Psoas muscle (tissue), 8 donors: ENCODE results near the gene TXNDC11. TPM values are rescaled to one million over a fixed set of nuclear protein-coding genes. Genes with fewer than 3 reads are reported as not detected.
A peak's percentile ranks its signal among the peaks of the same experiment; 100 is the strongest.

ENCODE experiments used
- ATAC-seq, 4 donors: fragments of 200-7000 bp; cut with Tn5 transposase; one replicate each; pipeline ENCODE4 v1.9.1; 2020; ENCODE audit warnings: moderate library complexity in 3 of 4, mild to moderate bottlenecking in 2 of 4
- DNase-seq, 2 donors: peaks; one replicate each; pipeline ENCODE4 v3.0.0-alpha.2; 2020
- H3K27ac ChIP-seq: fragments of 200-600 bp; one replicate; pipeline ENCODE4 v1.8.0; 2022
- H3K27me3 ChIP-seq, 3 donors: fragments of 200-600 bp in 1 of 3; one replicate each; pipeline versions ENCODE4 v1.6.1 to v1.8.0; 2013 to 2022; ENCODE audit warnings: low read length in 2 of 3, mild to moderate bottlenecking in 2 of 3, moderate library complexity in 1 of 3; ENCODE audit not compliant: insufficient read depth in 3 of 3
- H3K36me3 ChIP-seq, 2 donors: fragments of 200-600 bp in 1 of 2; one replicate each; pipeline versions ENCODE4 v1.6.1 to v1.8.0; 2013 to 2022; ENCODE audit warnings: low read depth in 1 of 2, mild to moderate bottlenecking in 1 of 2, moderate library complexity in 1 of 2; ENCODE audit not compliant: insufficient read depth in 1 of 2
- H3K4me1 ChIP-seq: fragments of 200-600 bp; one replicate; pipeline ENCODE4 v1.8.0; 2022
- H3K4me3 ChIP-seq: fragments of 200-600 bp; one replicate; pipeline ENCODE4 v1.8.0; 2022; ENCODE audit warnings: mild to moderate bottlenecking
- H3K9me3 ChIP-seq: fragments of 200-600 bp; one replicate; pipeline ENCODE4 v1.8.0; 2022
- WGBS, 3 donors: extraction: QIAGEN DNeasy Blood & Tissue Kit; methylation state at CpG; one replicate each; pipeline versions ENCODE4 v1.1.6 to v1.1.7; 2013; 5-methylcytosine and 5-hydroxymethylcytosine counted together
- intact Hi-C, 2 donors: fragments of 100-400 bp; cut with DNase I; formaldehyde crosslinking; loops; one replicate each; pipeline versions ENCODE4 v1.11.0 to v1.14.2; 2022
- polyA plus RNA-seq, 3 donors: library from polyadenylated mRNA; stranded (reverse); fragments of 200-250 nt; gene quantifications; one replicate each; pipeline ENCODE4 v1.2.3, GENCODE V29; 2013
- total RNA-seq, 4 donors: library from RNA; stranded (reverse); fragmentation: NEBNext Ultra II Directional in 2 of 4; extraction: Animal tissue kit (Norgen Biotek cat#: 25700) in 2 of 4; gene quantifications; one replicate each; pipeline versions ENCODE4 v1.2.1 to v1.2.4, GENCODE V29; 2021 to 2023
- TF ChIP-seq, protein P1 (sequence below): fragments of 200-600 bp; IDR thresholded peaks from one replicate; pipeline ENCODE4 v1.8.0; 2022; ENCODE audit warnings: antibody characterized with exemption
- donor health status: healthy with polysubstance abuse.
- donor health status: DM: no; HTN: no; CAD: no; lungs with moderate emphysema.
- donor health status: Bipolar disorder and iron deficiency.
- donor health status: healthy.
- donor health status: DM: yes; HTN: yes; CAD: no.
- donor health status: DM: no; HTN: no; CAD: no.
- donor health status: DM: no; HTN: no; CAD: no.
- donor health status: DM: yes; HTN: yes; CAD: no.

Gene TXNDC11
- total and polyA plus RNA-seq, 7 donors = 21.3 to 49.1 (median 37.2) TPM

DNA sequence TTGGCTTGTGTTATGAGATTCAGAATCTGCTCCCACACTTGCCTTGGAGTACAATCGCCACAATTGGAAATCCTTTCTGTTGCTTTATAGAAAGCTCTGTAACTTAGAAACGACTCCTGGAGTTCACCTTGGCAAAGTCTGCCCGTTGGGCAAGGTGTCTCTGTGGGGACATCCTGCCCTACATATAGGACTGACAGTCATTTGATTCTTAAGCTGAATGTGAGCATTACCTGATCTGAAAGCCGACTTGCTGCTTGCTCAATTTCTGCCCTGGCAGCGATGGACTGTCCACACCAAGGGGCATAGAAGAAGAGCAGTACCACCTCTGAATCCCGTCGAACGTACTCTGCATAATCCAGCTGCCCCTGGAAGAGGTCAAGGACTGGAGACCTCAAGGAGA is 6.9 kb downstream of the TXNDC11 start:
- H3K27ac ChIP-seq = peak overlapping the region; percentile 53
- 30 to 50% (median 30%) methylated on average over 8 of the region's 8 CpGs for WGBS, 3 donors
- intact Hi-C loops = no loop called here
- peaks cover 7 to 71% of the 10 kb centered on the region in 2 donors for H3K36me3 ChIP-seq
- H3K4me3 ChIP-seq = peak overlapping the region; percentile 1
- peaks cover 67% of the 10 kb centered on the region for H3K4me1 ChIP-seq
- peak; percentile 51 to 84 (median 82) for ATAC-seq
- H3K9me3 ChIP-seq = no peaks in the 10 kb centered on the region
- H3K27me3 ChIP-seq = no peaks in the 10 kb centered on the region
- DNase-seq = peak; percentile 38 to 74
- TF ChIP-seq, protein P1, sequence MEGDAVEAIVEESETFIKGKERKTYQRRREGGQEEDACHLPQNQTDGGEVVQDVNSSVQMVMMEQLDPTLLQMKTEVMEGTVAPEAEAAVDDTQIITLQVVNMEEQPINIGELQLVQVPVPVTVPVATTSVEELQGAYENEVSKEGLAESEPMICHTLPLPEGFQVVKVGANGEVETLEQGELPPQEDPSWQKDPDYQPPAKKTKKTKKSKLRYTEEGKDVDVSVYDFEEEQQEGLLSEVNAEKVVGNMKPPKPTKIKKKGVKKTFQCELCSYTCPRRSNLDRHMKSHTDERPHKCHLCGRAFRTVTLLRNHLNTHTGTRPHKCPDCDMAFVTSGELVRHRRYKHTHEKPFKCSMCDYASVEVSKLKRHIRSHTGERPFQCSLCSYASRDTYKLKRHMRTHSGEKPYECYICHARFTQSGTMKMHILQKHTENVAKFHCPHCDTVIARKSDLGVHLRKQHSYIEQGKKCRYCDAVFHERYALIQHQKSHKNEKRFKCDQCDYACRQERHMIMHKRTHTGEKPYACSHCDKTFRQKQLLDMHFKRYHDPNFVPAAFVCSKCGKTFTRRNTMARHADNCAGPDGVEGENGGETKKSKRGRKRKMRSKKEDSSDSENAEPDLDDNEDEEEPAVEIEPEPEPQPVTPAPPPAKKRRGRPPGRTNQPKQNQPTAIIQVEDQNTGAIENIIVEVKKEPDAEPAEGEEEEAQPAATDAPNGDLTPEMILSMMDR = no peak

- peaks cover 56% of the 10 kb centered on the region for H3K4me1 ChIP-seq
- intact Hi-C loops = no loop called here
- no peaks in the 10 kb centered on the region for H3K9me3 ChIP-seq
- no peak for DNase-seq
- no peak overlapping the region for H3K4me3 ChIP-seq
- H3K27ac ChIP-seq = peak overlapping the region; percentile 53
- WGBS, 3 donors = 39 to 56% (median 47%) methylated on average over 6 of the region's 6 CpGs
- no peaks in the 10 kb centered on the region for H3K27me3 ChIP-seq
- H3K36me3 ChIP-seq = peaks cover 8 to 83% of the 10 kb centered on the region in 2 donors
- TF ChIP-seq, protein P1 = no peak
- peak; percentile 38 to 71 (median 52) for ATAC-seq
These were observed 8.0 kb downstream of the TXNDC11 start for GRCh38 chr16:11734653-11735043.

GRCh38 chr16:11734025-11734652 is 8.5 kb downstream of the TXNDC11 start:
- intact Hi-C loops = no loop called here
- DNase-seq = no peak
- peaks cover 51% of the 10 kb centered on the region for H3K4me1 ChIP-seq
- H3K27ac ChIP-seq = peak overlapping the region; percentile 53
- H3K9me3 ChIP-seq = no peaks in the 10 kb centered on the region
- ATAC-seq = peak in 2 of 4 donors; percentile 16 to 17
- WGBS, 3 donors = 33 to 65% (median 34%) methylated on average over 3 of the region's 3 CpGs
- no peaks in the 10 kb centered on the region for H3K27me3 ChIP-seq
- peaks cover 9 to 88% of the 10 kb centered on the region in 2 donors for H3K36me3 ChIP-seq
- no peak overlapping the region for H3K4me3 ChIP-seq
- TF ChIP-seq, protein P1 = no peak

GRCh38 chr16:11731222-11731621 is 11.4 kb downstream of the TXNDC11 start:
- no peaks in the 10 kb centered on the region for H3K9me3 ChIP-seq
- H3K4me3 ChIP-seq = no peak overlapping the region
- H3K36me3 ChIP-seq = peaks cover 15 to 97% of the 10 kb centered on the region in 2 donors
- 74 to 78% (median 76%) methylated on average over 3 of the region's 3 CpGs for WGBS, 3 donors
- intact Hi-C loops = no loop called here
- ATAC-seq = no peak
- H3K27me3 ChIP-seq = no peaks in the 10 kb centered on the region
- peaks cover 33% of the 10 kb centered on the region for H3K4me1 ChIP-seq
- H3K27ac ChIP-seq = no peak overlapping the region
- no peak for DNase-seq
- TF ChIP-seq, protein P1 = no peak

DNA sequence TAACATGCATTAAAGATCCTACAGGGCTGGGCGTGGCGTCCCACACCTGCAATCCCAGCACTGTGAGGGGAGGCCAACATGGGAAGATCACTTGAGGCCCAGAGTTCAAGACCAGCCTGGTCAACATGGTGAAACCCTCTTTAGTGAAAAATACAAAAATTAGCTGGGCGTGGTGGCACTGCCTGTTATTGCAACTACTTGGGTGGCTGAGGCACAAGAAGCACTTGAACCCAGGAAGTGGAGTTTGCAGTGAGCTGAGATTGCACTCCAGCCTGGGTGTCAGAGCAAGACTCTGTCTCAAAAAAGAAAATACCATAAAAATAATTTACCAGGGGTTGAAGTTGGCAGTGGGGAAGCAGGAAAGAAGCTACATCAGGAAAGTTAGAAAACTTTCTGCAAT is 12.9 kb downstream of the TXNDC11 start:
- H3K27ac ChIP-seq = no peak overlapping the region
- no peak for DNase-seq
- 96 to 100% (median 97%) methylated on average over 3 of the region's 3 CpGs for WGBS, 3 donors

More for the DNA sequence above, 12.9 kb downstream of the TXNDC11 start:
- ATAC-seq = no peak
- Histone ChIP-seq H3K4me3 (no peak overlapping the region), H3K4me1 (peaks cover 19% of the 10 kb centered on the region), H3K36me3 (peaks cover 13 to 99% of the 10 kb centered on the region in 2 donors), H3K9me3 (no peaks in the 10 kb centered on the region), H3K27me3 (no peaks in the 10 kb centered on the region)
- intact Hi-C loops = no loop called here
- TF ChIP-seq, protein P1 = no peak
